Neural progenitor cell (in vitro differentiated cells): Measurements from ENCODE around the gene PROZ. TPM values are rescaled to one million over a fixed set of nuclear protein-coding genes. Genes with fewer than 3 reads are reported as not detected.

Experiments
- DNase-seq: peaks from one replicate; pipeline ENCODE4 v3.0.0-alpha.2; 2016; ENCODE audit warnings: low spot score
- H2AFZ ChIP-seq: fragments of 200-600 bp; sonication (generic); replicated peaks from 2 replicates; pipeline ENCODE4 v1.6.1; 2016; ENCODE audit warnings: antibody characterized with exemption
- H3F3A ChIP-seq: fragments of 200-600 bp; sonication (generic); 2 replicates; pipeline ENCODE4 v1.6.1; 2016; ENCODE audit warnings: antibody characterized with exemption, low read depth
- H3K27ac ChIP-seq: fragments of 200-600 bp; sonication (generic); 2 replicates; pipeline ENCODE4 v1.5.1; 2016; ENCODE audit warnings: mild to moderate bottlenecking
- H3K27me3 ChIP-seq: fragments of 200-600 bp; sonication (generic); 2 replicates; pipeline ENCODE4 v1.6.1; 2016; ENCODE audit warnings: mild to moderate bottlenecking, moderate library complexity
- H3K36me3 ChIP-seq: fragments of 200-600 bp; sonication (generic); 2 replicates; pipeline ENCODE4 v1.5.1; 2016
- H3K4me1 ChIP-seq: fragments of 200-600 bp; sonication (generic); 2 replicates; pipeline ENCODE4 v1.6.1; 2016; ENCODE audit warnings: mixed run types
- H3K4me2 ChIP-seq: fragments of 200-600 bp; sonication (generic); 2 replicates; pipeline ENCODE4 v1.6.1; 2016
- H3K4me3 ChIP-seq: fragments of 200-600 bp; sonication (generic); 2 replicates; pipeline ENCODE4 v1.5.1; 2016
- H3K79me2 ChIP-seq: fragments of 200-600 bp; sonication (generic); 2 replicates; pipeline ENCODE4 v1.6.1; 2016; ENCODE audit warnings: low read depth
- H3K9ac ChIP-seq: fragments of 200-600 bp; sonication (generic); 2 replicates; pipeline ENCODE4 v1.6.1; 2016
- H3K9me3 ChIP-seq: fragments of 200-600 bp; sonication (generic); 2 replicates; pipeline ENCODE4 v1.5.1; 2016; ENCODE audit warnings: low read depth
- H4K20me1 ChIP-seq: fragments of 200-600 bp; sonication (generic); 2 replicates; pipeline ENCODE4 v1.6.1; 2016; ENCODE audit warnings: low read depth
- H3K27ac Mint-ChIP-seq: 3 replicates; pipeline ENCODE4 v1.8.0; 2021; ENCODE audit warnings: mixed read lengths
- H3K27me3 Mint-ChIP-seq: 2 replicates; pipeline ENCODE4 v1.8.0; 2022; ENCODE audit warnings: low read depth, mild to moderate bottlenecking, inconsistent platforms, moderate library complexity, mixed read lengths; ENCODE audit not compliant: insufficient read depth
- H3K36me3 Mint-ChIP-seq: 3 replicates; pipeline ENCODE4 v1.8.0; 2021; ENCODE audit warnings: mixed read lengths
- H3K4me1 Mint-ChIP-seq: 3 replicates; pipeline ENCODE4 v1.8.0; 2021; ENCODE audit warnings: mixed read lengths
- H3K4me3 Mint-ChIP-seq: 3 replicates; pipeline ENCODE4 v1.8.0; 2021; ENCODE audit warnings: mild to moderate bottlenecking, moderate library complexity, mixed read lengths
- H3K9me3 Mint-ChIP-seq: 3 replicates; pipeline ENCODE4 v1.8.0; 2020; ENCODE audit warnings: mixed read lengths
- EZH2 ChIP-seq: fragments of 200-600 bp; sonication (generic); IDR thresholded peaks from 2 replicates; pipeline ENCODE4 v1.6.1; 2017; ENCODE audit warnings: antibody characterized with exemption, mild to moderate bottlenecking, moderate library complexity
- EZH2phosphoT487 ChIP-seq: fragments of 200-600 bp; sonication (generic); IDR thresholded peaks from 2 replicates; pipeline ENCODE4 v1.6.1; 2017; ENCODE audit warnings: antibody characterized with exemption
- total RNA-seq: library from RNA; depleted of rRNA; stranded (reverse); fragments of >200 nt; gene quantifications from 2 replicates; pipeline ENCODE4 v1.2.3, GENCODE V29; 2015; ENCODE audit warnings: low replicate concordance
- TF ChIP-seq, protein P1 (sequence below): fragments of 200-600 bp; sonication (generic); IDR thresholded peaks from 2 replicates; pipeline ENCODE4 v1.5.1; 2017; ENCODE audit warnings: antibody characterized with exemption, mild to moderate bottlenecking

Gene PROZ
- total RNA-seq, 1 donor from 2014 or later, result not detected

DNA sequence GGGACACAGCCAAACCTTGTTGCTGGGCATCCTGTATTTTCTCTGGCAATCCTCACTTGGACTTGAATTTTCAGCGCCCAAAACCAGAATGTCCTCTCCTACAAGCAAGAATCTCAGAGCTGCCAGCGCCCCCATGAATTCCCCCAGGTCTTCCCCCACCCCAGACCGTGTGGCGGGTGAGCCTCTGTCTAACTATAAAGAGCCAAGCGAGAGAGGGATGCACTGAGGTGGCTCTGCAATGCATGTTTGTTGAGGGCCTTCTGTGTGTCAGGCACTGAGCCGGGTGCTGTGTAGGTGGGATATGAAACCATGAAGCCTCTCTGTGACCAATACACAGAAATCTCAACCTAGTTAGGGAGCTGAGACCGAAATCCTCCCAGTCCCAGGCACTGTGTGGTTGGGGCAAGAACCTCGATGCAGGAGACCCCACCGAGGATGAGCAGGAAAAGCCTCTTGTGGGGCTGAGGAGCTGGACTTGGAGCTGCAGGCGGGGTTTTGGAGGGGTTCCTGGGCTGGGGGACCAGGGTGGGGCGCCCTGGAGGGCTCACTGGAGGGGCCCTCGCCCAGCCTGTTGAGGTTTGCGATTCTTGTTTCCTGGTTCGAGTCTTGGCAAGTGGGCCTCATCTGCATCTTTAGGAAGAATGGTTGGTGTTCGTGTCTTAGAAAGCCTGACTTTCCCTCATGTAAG is 12.4 kb upstream of the PROZ start:
- no peak overlapping the region for H3K4me3 Mint-ChIP-seq
- Histone ChIP-seq H3K27ac (no peak overlapping the region), H3K4me1 (peaks cover 13% of the 10 kb centered on the region), H3F3A (no peaks in the 10 kb centered on the region), H3K9me3 (no peaks in the 10 kb centered on the region), H3K4me3 (no peak overlapping the region), H3K79me2 (no peaks in the 10 kb centered on the region), H3K9ac (no peak overlapping the region), H3K4me2 (no peak overlapping the region), H3K36me3 (no peaks in the 10 kb centered on the region), H2AFZ (no peak overlapping the region), H3K27me3 (no peaks in the 10 kb centered on the region), H4K20me1 (no peaks in the 10 kb centered on the region)
- TF ChIP-seq, protein P1, sequence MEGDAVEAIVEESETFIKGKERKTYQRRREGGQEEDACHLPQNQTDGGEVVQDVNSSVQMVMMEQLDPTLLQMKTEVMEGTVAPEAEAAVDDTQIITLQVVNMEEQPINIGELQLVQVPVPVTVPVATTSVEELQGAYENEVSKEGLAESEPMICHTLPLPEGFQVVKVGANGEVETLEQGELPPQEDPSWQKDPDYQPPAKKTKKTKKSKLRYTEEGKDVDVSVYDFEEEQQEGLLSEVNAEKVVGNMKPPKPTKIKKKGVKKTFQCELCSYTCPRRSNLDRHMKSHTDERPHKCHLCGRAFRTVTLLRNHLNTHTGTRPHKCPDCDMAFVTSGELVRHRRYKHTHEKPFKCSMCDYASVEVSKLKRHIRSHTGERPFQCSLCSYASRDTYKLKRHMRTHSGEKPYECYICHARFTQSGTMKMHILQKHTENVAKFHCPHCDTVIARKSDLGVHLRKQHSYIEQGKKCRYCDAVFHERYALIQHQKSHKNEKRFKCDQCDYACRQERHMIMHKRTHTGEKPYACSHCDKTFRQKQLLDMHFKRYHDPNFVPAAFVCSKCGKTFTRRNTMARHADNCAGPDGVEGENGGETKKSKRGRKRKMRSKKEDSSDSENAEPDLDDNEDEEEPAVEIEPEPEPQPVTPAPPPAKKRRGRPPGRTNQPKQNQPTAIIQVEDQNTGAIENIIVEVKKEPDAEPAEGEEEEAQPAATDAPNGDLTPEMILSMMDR, result no peak
- TF ChIP-seq EZH2phosphoT487 (no peak), EZH2 (no peak)
- H3K27ac Mint-ChIP-seq, result no peak overlapping the region
- no peak for DNase-seq
- H3K4me1 Mint-ChIP-seq, result peaks cover 6% of the 10 kb centered on the region
- H3K36me3 Mint-ChIP-seq, result no peaks in the 10 kb centered on the region
- peaks cover 4% of the 10 kb centered on the region for H3K27me3 Mint-ChIP-seq
- H3K9me3 Mint-ChIP-seq, result no peaks in the 10 kb centered on the region

DNA sequence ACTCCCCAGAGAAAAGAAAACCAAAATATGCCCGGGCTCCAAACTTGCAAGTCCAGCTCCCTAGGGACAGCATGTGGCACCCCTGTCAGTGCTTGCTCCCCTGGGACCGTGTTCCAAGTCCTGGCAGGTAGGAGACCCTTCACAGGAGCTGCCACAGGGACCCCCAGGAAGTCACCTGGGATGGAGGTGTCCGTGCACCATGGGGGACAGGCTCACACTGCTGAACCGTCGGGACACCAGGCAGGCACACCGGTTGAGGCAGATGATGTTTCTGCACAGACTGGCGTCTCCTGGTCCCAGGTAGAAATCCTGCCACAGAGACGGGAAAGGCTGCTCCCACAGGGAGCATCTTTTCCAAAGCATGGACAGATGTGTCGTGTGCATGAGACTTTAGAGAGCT is 11.7 kb upstream of the PROZ start:
- no peaks in the 10 kb centered on the region for H3K79me2 ChIP-seq
- Mint-ChIP-seq H3K4me1 (peaks cover 11% of the 10 kb centered on the region), H3K9me3 (no peaks in the 10 kb centered on the region), H3K4me3 (no peak overlapping the region), H3K27me3 (peaks cover 4% of the 10 kb centered on the region), H3K36me3 (no peaks in the 10 kb centered on the region), H3K27ac (no peak overlapping the region)
- H2AFZ ChIP-seq, result no peak overlapping the region
- H3K27ac ChIP-seq, result no peak overlapping the region
- H3K4me2 ChIP-seq, result no peak overlapping the region
- H3K9me3 ChIP-seq, result no peaks in the 10 kb centered on the region
- peaks cover 13% of the 10 kb centered on the region for H3K4me1 ChIP-seq
- peaks cover 3% of the 10 kb centered on the region for H3K27me3 ChIP-seq
- TF ChIP-seq EZH2 (no peak), EZH2phosphoT487 (no peak)
- TF ChIP-seq, protein P1, result no peak
- no peaks in the 10 kb centered on the region for H4K20me1 ChIP-seq
- no peaks in the 10 kb centered on the region for H3F3A ChIP-seq
- no peak overlapping the region for H3K9ac ChIP-seq
- no peak overlapping the region for H3K4me3 ChIP-seq
- DNase-seq, result no peak
- no peaks in the 10 kb centered on the region for H3K36me3 ChIP-seq

GRCh38 chr13:113147206-113147605 is 11.2 kb upstream of the PROZ start:
- no peaks in the 10 kb centered on the region for H3K9me3 ChIP-seq
- H3K4me1 ChIP-seq, result peaks cover 13% of the 10 kb centered on the region
- H3K9ac ChIP-seq, result no peak overlapping the region
- H3K27me3 ChIP-seq, result peaks cover 8% of the 10 kb centered on the region
- H3K27ac ChIP-seq, result no peak overlapping the region
- no peaks in the 10 kb centered on the region for H3K9me3 Mint-ChIP-seq
- no peaks in the 10 kb centered on the region for H4K20me1 ChIP-seq
- H3K27ac Mint-ChIP-seq, result no peak overlapping the region
- peaks cover 6% of the 10 kb centered on the region for H3K27me3 Mint-ChIP-seq
- H3K4me1 Mint-ChIP-seq, result peaks cover 12% of the 10 kb centered on the region
- H3K79me2 ChIP-seq, result no peaks in the 10 kb centered on the region
- H3F3A ChIP-seq, result peaks cover 3% of the 10 kb centered on the region
- H3K36me3 Mint-ChIP-seq, result no peaks in the 10 kb centered on the region
- TF ChIP-seq EZH2, result no peak
- TF ChIP-seq, protein P1, result no peak
- TF ChIP-seq EZH2phosphoT487, result no peak
- no peaks in the 10 kb centered on the region for H3K36me3 ChIP-seq
- H3K4me3 Mint-ChIP-seq, result no peak overlapping the region
- H3K4me2 ChIP-seq, result no peak overlapping the region
- DNase-seq, result no peak
- H2AFZ ChIP-seq, result no peak overlapping the region
- H3K4me3 ChIP-seq, result no peak overlapping the region
